Esophagus (tissue), 2 donors: ENCODE data around the gene TRPT1. TPM values are rescaled to one million over a fixed set of nuclear protein-coding genes. Genes with fewer than 3 reads are reported as not detected.

ENCODE experiments used
- H3K27ac ChIP-seq, 2 donors: one replicate each; pipeline ENCODE4 v1.5.1; 2013; ENCODE audit warnings: low read depth in 2 of 2, mild to moderate bottlenecking in 2 of 2, inconsistent platforms in 1 of 2, low read length in 1 of 2, moderate library complexity in 1 of 2
- H3K27me3 ChIP-seq, 2 donors: one replicate each; pipeline ENCODE4 v1.6.1; 2013; ENCODE audit warnings: low read length in 2 of 2, control low read depth in 1 of 2, mild to moderate bottlenecking in 1 of 2; ENCODE audit not compliant: insufficient read depth in 2 of 2, control insufficient read depth in 1 of 2
- H3K36me3 ChIP-seq, 2 donors: one replicate each; pipeline ENCODE4 v1.6.1; 2013; ENCODE audit warnings: low read length in 1 of 2; ENCODE audit not compliant: control insufficient read depth in 2 of 2, insufficient read depth in 2 of 2
- H3K4me1 ChIP-seq, 2 donors: one replicate each; pipeline ENCODE4 v1.6.1; 2013; ENCODE audit warnings: low read length in 1 of 2; ENCODE audit not compliant: control insufficient read depth in 2 of 2, insufficient read depth in 2 of 2
- H3K4me3 ChIP-seq, 2 donors: one replicate each; pipeline ENCODE4 v1.5.1; 2013; ENCODE audit warnings: low read length in 2 of 2, mild to moderate bottlenecking in 2 of 2, low read depth in 1 of 2, moderate library complexity in 1 of 2
- H3K9me3 ChIP-seq, 2 donors: one replicate each; pipeline ENCODE4 v1.6.1; 2013; ENCODE audit warnings: mild to moderate bottlenecking in 2 of 2, low read depth in 1 of 2, low read length in 1 of 2, moderate library complexity in 1 of 2; ENCODE audit not compliant: control insufficient read depth in 2 of 2, insufficient read depth in 1 of 2
- WGBS, 2 donors: extraction: QIAGEN DNeasy Blood & Tissue Kit; methylation state at CpG; one replicate each; pipeline ENCODE4 v1.1.7; 2013; 5-methylcytosine and 5-hydroxymethylcytosine counted together
- polyA plus RNA-seq, 2 donors: library from polyadenylated mRNA; stranded (reverse); fragments of 200-250 nt; gene quantifications; one replicate each; pipeline ENCODE4 v1.2.3, GENCODE V29; 2013
- donor health status: healthy with polysubstance abuse.
- donor health status: Bipolar disorder and iron deficiency.

The TRPT1 gene
- polyA plus RNA-seq, 2 donors: 44.9 to 61.1 TPM

- Histone ChIP-seq H3K27ac (no peak overlapping the region), H3K4me3 (no peak overlapping the region)
- 90 to 91% methylated on average over 35 of the region's 35 CpGs for WGBS, 2 donors
Measured at GRCh38 chr11:64265176-64266160, 39.5 kb upstream of the TRPT1 start.

GRCh38 chr11:64264371-64264852 is 38.4 kb upstream of the TRPT1 start:
- Histone ChIP-seq H3K36me3 (peaks cover 11 to 62% of the 10 kb centered on the region in 2 donors), H3K4me1 (peaks cover 4 to 20% of the 10 kb centered on the region in 2 donors), H3K4me3 (no peak overlapping the region), H3K27me3 (no peaks in the 10 kb centered on the region), H3K27ac (no peak overlapping the region), H3K9me3 (no peaks in the 10 kb centered on the region)
- WGBS, 2 donors: 82 to 92% methylated on average over 10 of the region's 10 CpGs

More at GRCh38 chr11:64265176-64266160, 39.5 kb upstream of the TRPT1 start:
- Histone ChIP-seq H3K27me3 (no peaks in the 10 kb centered on the region), H3K9me3 (no peaks in the 10 kb centered on the region), H3K36me3 (peaks cover 7 to 52% of the 10 kb centered on the region in 2 donors), H3K4me1 (peaks cover 4 to 20% of the 10 kb centered on the region in 2 donors)

GRCh38 chr11:64263947-64264317 is 37.9 kb upstream of the TRPT1 start:
- no peaks in the 10 kb centered on the region for H3K27me3 ChIP-seq

GRCh38 chr11:64263021-64263946 is 37.3 kb upstream of the TRPT1 start:
- no peaks in the 10 kb centered on the region for H3K27me3 ChIP-seq
- peaks cover 15 to 72% of the 10 kb centered on the region in 2 donors for H3K36me3 ChIP-seq
- no peak overlapping the region for H3K4me3 ChIP-seq
- H3K27ac ChIP-seq: no peak overlapping the region
- 78 to 82% methylated on average over 29 of the region's 29 CpGs for WGBS, 2 donors
- H3K4me1 ChIP-seq: peaks cover 0 to 10% of the 10 kb centered on the region in 2 donors
- H3K9me3 ChIP-seq: no peaks in the 10 kb centered on the region

More at GRCh38 chr11:64263947-64264317, 37.9 kb upstream of the TRPT1 start:
- H3K27ac ChIP-seq: no peak overlapping the region
- 93 to 95% methylated on average over 8 of the region's 8 CpGs for WGBS, 2 donors
- peaks cover 13 to 66% of the 10 kb centered on the region in 2 donors for H3K36me3 ChIP-seq
- no peak overlapping the region for H3K4me3 ChIP-seq
- H3K9me3 ChIP-seq: no peaks in the 10 kb centered on the region
- H3K4me1 ChIP-seq: peaks cover 4 to 16% of the 10 kb centered on the region in 2 donors

GRCh38 chr11:64262271-64263002 is 36.5 kb upstream of the TRPT1 start:
- H3K27ac ChIP-seq: no peak overlapping the region

GRCh38 chr11:64261556-64262080 is 35.6 kb upstream of the TRPT1 start:
- no peak overlapping the region for H3K27ac ChIP-seq
- H3K9me3 ChIP-seq: no peaks in the 10 kb centered on the region
- H3K27me3 ChIP-seq: no peaks in the 10 kb centered on the region
- peaks cover 16 to 73% of the 10 kb centered on the region in 2 donors for H3K36me3 ChIP-seq
- no peak overlapping the region for H3K4me3 ChIP-seq
- 86 to 88% methylated on average over 18 of the region's 18 CpGs for WGBS, 2 donors
- no peaks in the 10 kb centered on the region for H3K4me1 ChIP-seq

More at GRCh38 chr11:64262271-64263002, 36.5 kb upstream of the TRPT1 start:
- peaks cover 15 to 75% of the 10 kb centered on the region in 2 donors for H3K36me3 ChIP-seq
- peaks cover 0 to 5% of the 10 kb centered on the region in 2 donors for H3K4me1 ChIP-seq
- no peaks in the 10 kb centered on the region for H3K9me3 ChIP-seq
- H3K27me3 ChIP-seq: no peaks in the 10 kb centered on the region
- 92% methylated on average over 42 of the region's 42 CpGs for WGBS, 2 donors
- H3K4me3 ChIP-seq: no peak overlapping the region

GRCh38 chr11:64260147-64260708 is 34.2 kb upstream of the TRPT1 start:
- H3K9me3 ChIP-seq: no peaks in the 10 kb centered on the region
- WGBS, 2 donors: 91 to 94% methylated on average over 6 of the region's 6 CpGs
- no peaks in the 10 kb centered on the region for H3K27me3 ChIP-seq
- H3K4me3 ChIP-seq: no peak overlapping the region
- no peak overlapping the region for H3K27ac ChIP-seq
- H3K4me1 ChIP-seq: no peaks in the 10 kb centered on the region
- peaks cover 18 to 73% of the 10 kb centered on the region in 2 donors for H3K36me3 ChIP-seq

- 79 to 81% methylated on average over 4 of the region's 4 CpGs for WGBS, 2 donors
- Histone ChIP-seq H3K27ac (no peak overlapping the region), H3K9me3 (no peaks in the 10 kb centered on the region), H3K4me1 (no peaks in the 10 kb centered on the region), H3K36me3 (peaks cover 18 to 75% of the 10 kb centered on the region in 2 donors), H3K4me3 (no peak overlapping the region), H3K27me3 (no peaks in the 10 kb centered on the region)
Measured at GRCh38 chr11:64259533-64260067, 33.6 kb upstream of the TRPT1 start.
